Measurements from ENCODE around the gene RRP1B.

The RRP1B gene

GRCh38 chr21:43734131-43734927 is 75.0 kb downstream of the RRP1B start:
- ATAC-seq (replicated peaks): no peak
- Mint-ChIP-seq H3K36me3 (ENCODE audit: insufficient read depth) (peaks cover 29% of the 10 kb centered on the region), H3K9me3 (no peaks in the 10 kb centered on the region), H3K27me3 (no peaks in the 10 kb centered on the region), H3K4me3 (peak overlapping the region in 1 of 2 donors; percentile 70), H3K4me1 (ENCODE audit: low read depth in 2 of 2) (peaks cover 21 to 32% of the 10 kb centered on the region in 2 donors), H3K27ac (peak overlapping the region; percentile 71 to 89)
- no peak for DNase-seq

DNA sequence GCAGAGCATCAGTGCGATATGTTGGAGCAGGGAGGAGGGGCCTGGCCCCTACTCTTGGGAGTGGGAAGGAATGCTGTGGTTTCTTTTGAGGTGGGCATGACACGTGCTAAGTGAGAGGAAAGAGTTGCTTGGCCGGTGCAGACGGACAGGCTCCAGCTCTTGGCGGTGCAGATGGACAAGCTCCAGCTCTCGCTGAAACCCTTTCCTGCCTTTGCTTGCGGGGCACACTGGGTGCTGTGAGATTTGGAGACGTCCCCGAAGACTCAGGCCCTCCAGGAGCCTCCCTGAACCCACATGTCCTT is 75.5 kb downstream of the RRP1B start:
- ATAC-seq (replicated peaks) (no peak), DNase-seq (no peak)
- peaks cover 31% of the 10 kb centered on the region for H3K36me3 Mint-ChIP-seq (ENCODE audit: insufficient read depth)
- H3K27me3 Mint-ChIP-seq: no peaks in the 10 kb centered on the region
- H3K9me3 Mint-ChIP-seq: no peaks in the 10 kb centered on the region
- H3K4me1 Mint-ChIP-seq (ENCODE audit: low read depth in 2 of 2): peaks cover 16 to 29% of the 10 kb centered on the region in 2 donors
- H3K27ac Mint-ChIP-seq: peak overlapping the region in 1 of 2 donors; percentile 49
- H3K4me3 Mint-ChIP-seq: no peak overlapping the region

DNA sequence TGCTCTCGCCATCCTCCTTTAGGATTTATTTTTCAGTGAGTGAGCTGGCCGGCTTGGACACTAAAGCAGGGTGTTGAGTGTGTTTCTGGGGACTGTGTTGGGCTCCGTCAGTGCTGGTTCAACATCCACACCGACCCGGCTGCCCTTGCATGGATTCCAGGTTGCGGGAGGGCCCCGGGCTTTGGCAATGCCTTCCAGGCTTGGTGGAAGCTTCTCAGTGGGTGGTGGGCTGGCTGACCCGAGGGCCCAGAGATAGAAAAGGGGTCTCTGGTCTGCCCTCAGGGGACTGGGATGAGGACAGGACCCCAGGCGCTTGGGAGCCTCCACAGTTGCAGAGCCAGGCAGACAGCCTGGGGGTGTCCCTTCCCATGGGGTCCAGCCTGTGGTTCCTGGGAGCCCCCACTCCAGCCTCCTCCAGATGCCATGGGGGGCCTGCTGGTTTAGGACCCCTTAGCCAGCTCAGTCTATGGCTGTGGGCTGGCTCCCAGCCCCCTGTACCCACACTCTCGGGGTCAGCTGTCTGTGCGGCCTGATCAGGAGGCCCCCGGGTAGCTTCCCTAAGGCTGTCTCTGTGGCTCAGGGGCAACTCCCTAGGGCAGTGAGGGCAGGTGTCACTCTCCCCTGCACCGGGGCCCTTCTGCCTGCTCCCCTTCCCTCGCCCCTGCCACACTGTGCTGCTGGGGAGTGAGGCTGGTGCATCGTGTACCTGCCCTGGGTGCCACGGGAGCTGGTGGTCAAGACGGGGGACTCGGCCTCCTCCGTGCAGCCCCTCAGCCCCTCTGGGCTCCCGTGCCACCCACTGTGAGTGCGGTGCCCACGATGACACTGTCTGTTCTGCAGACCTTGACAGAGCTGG is 76.1 kb downstream of the RRP1B start:
- Mint-ChIP-seq H3K4me1 (ENCODE audit: low read depth in 2 of 2) (peaks cover 20 to 29% of the 10 kb centered on the region in 2 donors), H3K4me3 (no peak overlapping the region), H3K27ac (peak overlapping the region in 1 of 2 donors; percentile 81), H3K27me3 (no peaks in the 10 kb centered on the region), H3K9me3 (no peaks in the 10 kb centered on the region), H3K36me3 (ENCODE audit: insufficient read depth) (peaks cover 36% of the 10 kb centered on the region)
- DNase-seq (no peak), ATAC-seq (replicated peaks) (no peak)

DNA sequence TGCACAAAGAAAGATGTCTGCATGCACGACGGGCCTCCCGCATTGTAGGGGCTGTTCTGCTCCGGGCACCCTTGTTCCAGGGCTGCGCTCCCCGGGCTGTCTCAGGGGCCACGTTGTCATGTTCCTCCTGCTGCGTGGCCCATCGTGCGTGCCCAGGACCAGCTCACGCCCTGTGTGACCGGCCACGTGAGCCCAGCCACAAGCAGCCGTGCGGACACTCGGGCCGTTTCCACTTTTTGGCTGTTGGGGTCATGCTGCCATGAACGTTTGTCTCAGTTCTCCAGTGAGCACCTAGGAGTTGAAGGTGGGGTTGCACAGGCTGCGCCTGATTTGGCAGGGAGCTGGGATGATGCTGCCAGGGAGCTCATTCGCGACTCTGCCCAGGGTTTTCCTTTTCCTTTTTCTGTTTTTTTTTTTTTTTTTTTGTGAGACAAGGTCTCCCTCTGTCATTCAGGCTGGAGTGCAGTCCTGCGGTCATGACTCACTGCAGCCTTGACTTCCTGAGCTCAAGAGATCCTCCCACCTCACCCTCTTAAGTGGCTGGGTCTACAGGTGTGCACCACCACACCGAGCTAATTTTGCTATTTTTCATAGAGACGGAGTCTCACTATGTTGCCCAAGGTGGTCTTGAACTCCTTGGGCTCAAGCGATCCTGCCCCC is 77.0 kb downstream of the RRP1B start:
- H3K27me3 Mint-ChIP-seq: no peaks in the 10 kb centered on the region
- ATAC-seq (replicated peaks) (no peak), DNase-seq (no peak)
- peaks cover 43% of the 10 kb centered on the region for H3K36me3 Mint-ChIP-seq (ENCODE audit: insufficient read depth)
- peak overlapping the region in 1 of 2 donors; percentile 81 for H3K27ac Mint-ChIP-seq
- peaks cover 19 to 31% of the 10 kb centered on the region in 2 donors for H3K4me1 Mint-ChIP-seq (ENCODE audit: low read depth in 2 of 2)
- no peak overlapping the region for H3K4me3 Mint-ChIP-seq
- H3K9me3 Mint-ChIP-seq: no peaks in the 10 kb centered on the region

DNA sequence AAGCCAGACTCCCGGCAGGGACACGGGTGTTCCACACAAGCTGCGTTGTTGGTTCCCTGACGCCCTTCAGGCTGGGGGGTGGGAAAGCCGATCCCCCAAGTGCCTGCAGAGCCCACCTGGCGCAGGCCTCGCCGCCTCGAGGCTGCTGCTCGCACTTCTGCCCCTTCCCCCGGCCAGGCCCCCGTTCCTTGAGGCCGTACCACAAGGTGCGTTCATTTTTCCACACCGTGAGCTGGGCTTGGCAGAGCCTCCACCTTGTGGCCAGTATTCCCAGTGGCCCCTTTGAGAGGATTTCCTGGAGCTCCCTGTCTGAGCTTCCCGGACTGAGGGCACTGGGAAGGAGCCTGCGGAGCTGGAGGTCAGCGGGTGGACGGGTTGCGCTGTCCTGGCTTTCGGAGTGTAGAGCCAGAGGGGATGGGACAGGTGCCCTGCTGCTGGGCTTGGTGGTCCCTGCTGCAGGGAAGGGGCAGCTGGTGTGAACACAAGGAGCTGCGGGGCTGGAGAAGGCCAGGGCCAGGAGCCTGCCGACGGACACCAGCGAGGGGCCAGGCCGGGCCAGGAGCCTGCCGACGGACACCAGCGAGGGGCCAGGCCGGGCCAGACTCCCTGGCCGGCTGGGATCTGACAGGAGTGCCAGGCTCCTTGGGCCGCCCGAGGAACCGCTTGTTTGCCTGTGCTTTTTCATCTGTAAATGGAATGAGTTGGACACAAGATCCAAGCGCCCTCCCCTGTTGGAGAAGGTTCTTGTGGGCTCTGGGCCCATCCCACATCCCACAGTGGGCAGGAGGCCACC is 78.0 kb downstream of the RRP1B start:
- ATAC-seq (replicated peaks): no peak
- no peaks in the 10 kb centered on the region for H3K27me3 Mint-ChIP-seq

DNA sequence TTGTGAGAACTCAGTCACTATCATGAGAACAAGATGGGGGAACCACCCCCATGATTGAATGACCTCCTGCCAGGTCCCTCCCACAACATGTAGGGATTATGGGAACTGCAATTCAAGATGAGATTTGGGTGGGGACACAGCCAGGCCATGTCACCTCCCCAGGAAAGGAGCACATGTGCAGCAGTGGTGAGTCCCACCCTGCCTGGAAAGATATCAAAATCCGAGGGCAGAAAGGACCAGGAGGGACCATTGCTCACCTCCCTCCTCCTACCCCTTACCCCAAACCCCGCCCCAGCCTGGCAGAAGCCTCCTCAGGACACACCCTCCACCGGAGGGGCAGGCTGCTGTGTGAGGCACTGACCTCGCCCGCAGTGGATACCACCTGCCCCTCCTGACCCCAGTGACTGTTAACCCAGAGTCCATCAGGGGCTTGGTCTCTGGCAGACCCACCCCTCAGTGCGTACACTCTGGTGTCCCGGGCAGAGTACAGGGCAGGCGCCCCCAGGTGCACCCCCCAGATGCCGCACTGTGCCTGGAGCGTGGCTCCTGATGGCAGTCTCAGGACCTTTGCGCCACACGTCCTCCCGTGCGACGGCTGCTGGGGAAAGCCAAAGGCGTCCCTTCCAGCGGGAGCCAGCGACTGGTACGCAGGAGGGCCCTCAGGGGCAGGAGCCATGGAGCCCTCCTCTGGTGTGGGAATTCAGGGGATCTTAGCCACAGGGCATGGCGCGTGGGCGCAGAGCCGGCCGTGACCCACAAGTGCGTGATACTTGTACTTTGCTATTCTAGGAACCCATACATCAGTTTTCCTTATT is 80.5 kb downstream of the RRP1B start:
- no peaks in the 10 kb centered on the region for H3K27me3 Mint-ChIP-seq
- no peaks in the 10 kb centered on the region for H3K9me3 Mint-ChIP-seq
- H3K4me1 Mint-ChIP-seq (ENCODE audit: low read depth in 2 of 2): peaks cover 5 to 8% of the 10 kb centered on the region in 2 donors
- peaks cover 60% of the 10 kb centered on the region for H3K36me3 Mint-ChIP-seq (ENCODE audit: insufficient read depth)
- H3K4me3 Mint-ChIP-seq: no peak overlapping the region
- no peak for DNase-seq
- H3K27ac Mint-ChIP-seq: peak overlapping the region in 1 of 2 donors; percentile 84
- ATAC-seq (replicated peaks): peak; percentile 28

More for the DNA sequence above, 78.0 kb downstream of the RRP1B start:
- peak overlapping the region in 1 of 2 donors; percentile 49 for H3K27ac Mint-ChIP-seq
- no peak for DNase-seq
- H3K36me3 Mint-ChIP-seq (ENCODE audit: insufficient read depth): peaks cover 46% of the 10 kb centered on the region
- peaks cover 16 to 26% of the 10 kb centered on the region in 2 donors for H3K4me1 Mint-ChIP-seq (ENCODE audit: low read depth in 2 of 2)
- no peak overlapping the region for H3K4me3 Mint-ChIP-seq
- no peaks in the 10 kb centered on the region for H3K9me3 Mint-ChIP-seq

GRCh38 chr21:43740497-43741156 is 81.3 kb downstream of the RRP1B start:
- Mint-ChIP-seq H3K36me3 (ENCODE audit: insufficient read depth) (peaks cover 64% of the 10 kb centered on the region), H3K4me1 (ENCODE audit: low read depth in 2 of 2) (peaks cover 5 to 10% of the 10 kb centered on the region in 2 donors), H3K9me3 (no peaks in the 10 kb centered on the region), H3K27ac (peak overlapping the region; percentile 84 to 92), H3K27me3 (no peaks in the 10 kb centered on the region), H3K4me3 (peak overlapping the region in 1 of 2 donors; percentile 62)
- ATAC-seq (replicated peaks) (peak; percentile 79), DNase-seq (peak; percentile 39 to 51 (median 49))

DNA sequence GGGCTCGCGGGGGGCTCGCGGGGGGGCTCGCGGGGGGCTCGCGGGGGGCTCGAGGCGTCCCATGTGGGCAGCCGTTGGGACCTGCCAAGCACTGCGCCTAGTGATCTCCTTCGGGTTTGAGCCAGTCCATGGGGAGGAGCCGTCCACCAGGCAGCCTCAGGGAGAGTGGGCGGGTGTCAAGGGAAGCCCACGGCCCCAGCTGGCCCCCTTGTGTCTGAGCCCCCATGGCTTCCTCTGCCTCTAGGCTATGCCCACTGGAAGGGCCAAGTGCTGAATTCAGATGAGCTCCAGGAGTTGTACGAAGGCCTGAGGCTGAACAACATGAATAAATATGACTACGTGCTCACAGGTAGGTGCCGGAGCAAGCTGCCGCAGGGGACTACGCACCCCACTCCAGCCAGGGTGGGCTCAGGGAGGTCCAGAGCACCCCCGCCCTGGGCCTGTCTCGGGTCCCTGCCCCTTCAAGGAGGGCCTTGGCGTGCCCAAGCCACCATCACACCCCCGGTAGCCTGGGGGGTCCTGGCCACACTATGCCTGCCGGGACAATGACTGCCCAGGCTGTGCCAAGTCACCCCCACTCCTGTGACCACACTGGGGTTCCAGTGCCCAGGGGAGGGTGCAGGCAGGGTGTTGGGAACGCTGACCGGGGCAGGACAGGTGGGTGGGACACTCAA is 82.2 kb downstream of the RRP1B start:
- Mint-ChIP-seq H3K36me3 (ENCODE audit: insufficient read depth) (peaks cover 57% of the 10 kb centered on the region), H3K4me1 (ENCODE audit: low read depth in 2 of 2) (peaks cover 5 to 8% of the 10 kb centered on the region in 2 donors), H3K27ac (no peak overlapping the region), H3K4me3 (no peak overlapping the region), H3K9me3 (no peaks in the 10 kb centered on the region), H3K27me3 (no peaks in the 10 kb centered on the region)
- no peak for ATAC-seq (replicated peaks)
- no peak for DNase-seq

GRCh38 chr21:43743947-43744346 is 84.6 kb downstream of the RRP1B start:
- H3K36me3 Mint-ChIP-seq (ENCODE audit: insufficient read depth): peaks cover 59% of the 10 kb centered on the region
- H3K27me3 Mint-ChIP-seq: no peaks in the 10 kb centered on the region
- no peak for DNase-seq
- peaks cover 5 to 8% of the 10 kb centered on the region in 2 donors for H3K4me1 Mint-ChIP-seq (ENCODE audit: low read depth in 2 of 2)
- H3K9me3 Mint-ChIP-seq: no peaks in the 10 kb centered on the region
- H3K4me3 Mint-ChIP-seq: no peak overlapping the region
- H3K27ac Mint-ChIP-seq: no peak overlapping the region
- no peak for ATAC-seq (replicated peaks)

GRCh38 chr21:43744725-43745124 is 85.4 kb downstream of the RRP1B start:
- H3K4me1 Mint-ChIP-seq (ENCODE audit: low read depth in 2 of 2): peaks cover 5 to 8% of the 10 kb centered on the region in 2 donors
- peaks cover 64% of the 10 kb centered on the region for H3K36me3 Mint-ChIP-seq (ENCODE audit: insufficient read depth)
- H3K9me3 Mint-ChIP-seq: no peaks in the 10 kb centered on the region
- DNase-seq: no peak
- H3K4me3 Mint-ChIP-seq: no peak overlapping the region
- ATAC-seq (replicated peaks): no peak
- H3K27ac Mint-ChIP-seq: peak overlapping the region in 1 of 2 donors; percentile 72
- no peaks in the 10 kb centered on the region for H3K27me3 Mint-ChIP-seq
